CD4-positive, alpha-beta memory T cell (primary cell): ENCODE measurements around the gene SPAG5. TPM values are rescaled to one million over a fixed set of nuclear protein-coding genes. Genes with fewer than 3 reads are reported as not detected.

Experiments used
- CTCF ChIA-PET: fragments of 350-600 bp; sonication (Branson Sonifier 250); formaldehyde crosslinking; loops from one replicate; lab custom pipeline; 2021; ENCODE audit warnings: inconsistent platforms; ENCODE audit not compliant: partially characterized antibody; lab: Charles Lee
- POLR2A ChIA-PET: fragments of 350-600 bp; sonication (Branson Sonifier 250); formaldehyde crosslinking; loops from one replicate; lab custom pipeline; 2021; ENCODE audit not compliant: partially characterized antibody; lab: Charles Lee
- DNase-seq, 5 donors: peaks; one replicate each; pipeline versions ENCODE4 v3.0.0 to v3.0.0-alpha.2; 2020 to 2022; ENCODE audit warnings: mixed read lengths in 1 of 5
- H3K27ac ChIP-seq: one replicate; pipeline ENCODE4 v1.7.0; 2013; ENCODE audit warnings: low read depth, low read length
- H3K27me3 ChIP-seq: 2 replicates; pipeline ENCODE4 v1.7.0; 2013; ENCODE audit warnings: mild to moderate bottlenecking, low read length, moderate library complexity; ENCODE audit not compliant: insufficient read depth
- H3K36me3 ChIP-seq: 2 replicates; pipeline ENCODE4 v1.7.0; 2013; ENCODE audit warnings: mild to moderate bottlenecking, low read length, moderate library complexity; ENCODE audit not compliant: insufficient read depth
- H3K4me1 ChIP-seq: 2 replicates; pipeline ENCODE4 v1.7.0; 2013; ENCODE audit warnings: mild to moderate bottlenecking, low read length, moderate library complexity; ENCODE audit not compliant: insufficient read depth
- H3K4me3 ChIP-seq, 2 donors: one replicate each; pipeline ENCODE4 v1.7.0; 2013; ENCODE audit warnings: low read length in 2 of 2, mild to moderate bottlenecking in 1 of 2
- H3K9me3 ChIP-seq, 2 donors: one replicate each; pipeline ENCODE4 v1.7.0; 2013; ENCODE audit warnings: low read length in 2 of 2, control low read depth in 1 of 2; ENCODE audit not compliant: control insufficient read depth in 1 of 2
- H3K27ac Mint-ChIP-seq, 7 donors: one replicate each; pipeline ENCODE4 v1.8.0; 2020 to 2021; ENCODE audit warnings: mixed read lengths in 7 of 7, mild to moderate bottlenecking in 6 of 7, inconsistent platforms in 3 of 7, moderate library complexity in 3 of 7
- H3K27me3 Mint-ChIP-seq, 2 donors: one replicate each; pipeline ENCODE4 v1.8.0; 2020 to 2021; ENCODE audit warnings: mixed read lengths in 2 of 2
- H3K36me3 Mint-ChIP-seq, 2 donors: one replicate each; pipeline ENCODE4 v1.8.0; 2020 to 2021; ENCODE audit warnings: mixed read lengths in 2 of 2, inconsistent platforms in 1 of 2, mild to moderate bottlenecking in 1 of 2
- H3K4me1 Mint-ChIP-seq, 4 donors: one replicate each; pipeline ENCODE4 v1.8.0; 2020 to 2021; ENCODE audit warnings: mixed read lengths in 4 of 4, mild to moderate bottlenecking in 1 of 4
- H3K4me3 Mint-ChIP-seq, 8 donors: one replicate each; pipeline ENCODE4 v1.8.0; 2020 to 2021; ENCODE audit warnings: mixed read lengths in 8 of 8, mild to moderate bottlenecking in 7 of 8, moderate library complexity in 6 of 8, inconsistent platforms in 3 of 8
- H3K9me3 Mint-ChIP-seq, 8 donors: one replicate each; pipeline ENCODE4 v1.8.0; 2020 to 2021; ENCODE audit warnings: mixed read lengths in 8 of 8, mild to moderate bottlenecking in 5 of 8, inconsistent platforms in 3 of 8, moderate library complexity in 1 of 8
- intact Hi-C: fragments of 100-400 bp; cut with micrococcal nuclease; formaldehyde crosslinking; loops from one replicate; pipeline ENCODE4 v1.15.1; 2023
- polyA plus RNA-seq, 2 donors: library from polyadenylated mRNA; unstranded; fragments of 300-500 nt; fragmentation: Illumina TruSeq; gene quantifications; one replicate each; pipeline ENCODE4 v1.2.3, GENCODE V29; 2021
- total RNA-seq, 2 experiments: library from RNA; stranded (reverse); gene quantifications; one replicate each; pipeline ENCODE4 v1.2.3, GENCODE V29; 2021

SPAG5 gene
- total and polyA plus RNA-seq, 4 experiments from 2014 or later, result 1.4 to 10.2 (median 9.2) TPM; not detected in 1

GRCh38 chr17:28623696-28624095 is 24.9 kb upstream of the SPAG5 start:
- H3K4me3 Mint-ChIP-seq, result no peak overlapping the region
- no peaks in the 10 kb centered on the region for H3K27me3 ChIP-seq
- no peak overlapping the region for H3K4me3 ChIP-seq
- ChIA-PET CTCF (interaction anchor here (0.7 to 2.3 kb wide), 5 partner anchors 9 to 23 kb away, joined by 3 to 8 read pairs (median 5); no protein-coding TSS in a partner anchor), POLR2A (interaction anchor here (0.6 to 1.1 kb wide), 2 partner anchors 23 to 52 kb away, joined by 3 read pairs; partner anchors contain the start of gene PIGS)
- H3K27ac ChIP-seq, result no peak overlapping the region
- H3K9me3 Mint-ChIP-seq, result no peaks in the 10 kb centered on the region
- H3K36me3 ChIP-seq, result peaks cover 71% of the 10 kb centered on the region
- no peak overlapping the region for H3K27ac Mint-ChIP-seq
- H3K9me3 ChIP-seq, result no peaks in the 10 kb centered on the region
- no peaks in the 10 kb centered on the region for H3K4me1 ChIP-seq
- no peak for DNase-seq
- peaks cover 0 to 5% (median 3%) of the 10 kb centered on the region in 4 donors for H3K4me1 Mint-ChIP-seq
- peaks cover 63 to 86% of the 10 kb centered on the region in 2 donors for H3K36me3 Mint-ChIP-seq
- H3K27me3 Mint-ChIP-seq, result no peaks in the 10 kb centered on the region
- intact Hi-C loops, result no loop called here

DNA sequence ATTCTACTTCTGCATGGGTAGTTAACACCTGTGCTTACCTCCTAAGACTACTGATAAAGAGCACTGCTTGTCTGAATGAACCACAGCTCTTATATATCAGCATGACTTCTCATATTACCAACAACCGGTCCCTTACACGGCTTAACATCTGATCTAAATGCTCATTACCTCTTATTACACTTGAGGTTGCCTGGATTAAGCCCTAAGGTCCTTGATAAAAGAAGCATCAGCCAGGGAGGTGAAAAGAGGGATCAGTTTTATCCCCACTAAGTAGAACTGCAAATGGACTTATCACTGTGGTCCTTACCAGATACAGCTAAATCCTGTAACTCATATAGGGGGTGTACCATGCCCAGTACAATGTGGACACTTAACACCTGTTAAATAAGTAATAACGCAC is 23.4 kb upstream of the SPAG5 start:
- DNase-seq, result no peak
- H3K4me1 ChIP-seq, result no peaks in the 10 kb centered on the region
- Mint-ChIP-seq H3K27ac (no peak overlapping the region), H3K9me3 (no peaks in the 10 kb centered on the region), H3K36me3 (peaks cover 64 to 87% of the 10 kb centered on the region in 2 donors), H3K27me3 (no peaks in the 10 kb centered on the region), H3K4me3 (no peak overlapping the region), H3K4me1 (peaks cover 0 to 4% (median 2%) of the 10 kb centered on the region in 4 donors)
- intact Hi-C loops, result no loop called here
- ChIA-PET CTCF (interaction anchor here (1.0 to 2.3 kb wide), 5 partner anchors 9 to 105 kb away, joined by 3 to 8 read pairs (median 5); no protein-coding TSS in a partner anchor), POLR2A (no interaction called here)
- H3K9me3 ChIP-seq, result no peaks in the 10 kb centered on the region
- H3K27me3 ChIP-seq, result no peaks in the 10 kb centered on the region
- no peak overlapping the region for H3K4me3 ChIP-seq
- H3K36me3 ChIP-seq, result peaks cover 79% of the 10 kb centered on the region
- no peak overlapping the region for H3K27ac ChIP-seq

GRCh38 chr17:28620010-28620409 is 21.2 kb upstream of the SPAG5 start:
- Histone ChIP-seq H3K27me3 (no peaks in the 10 kb centered on the region), H3K9me3 (no peaks in the 10 kb centered on the region), H3K36me3 (peaks cover 90% of the 10 kb centered on the region), H3K27ac (no peak overlapping the region), H3K4me1 (no peaks in the 10 kb centered on the region), H3K4me3 (no peak overlapping the region)
- ChIA-PET POLR2A (no interaction called here), CTCF (no interaction called here)
- Mint-ChIP-seq H3K27me3 (no peaks in the 10 kb centered on the region), H3K4me1 (peaks cover 0 to 1% (median 0%) of the 10 kb centered on the region in 4 donors), H3K4me3 (no peak overlapping the region), H3K27ac (peak overlapping the region in 3 of 7 donors; percentile 17 to 48 (median 24)), H3K9me3 (no peaks in the 10 kb centered on the region), H3K36me3 (peaks cover 72 to 94% of the 10 kb centered on the region in 2 donors)
- no peak for DNase-seq
- intact Hi-C loops, result no loop called here

DNA sequence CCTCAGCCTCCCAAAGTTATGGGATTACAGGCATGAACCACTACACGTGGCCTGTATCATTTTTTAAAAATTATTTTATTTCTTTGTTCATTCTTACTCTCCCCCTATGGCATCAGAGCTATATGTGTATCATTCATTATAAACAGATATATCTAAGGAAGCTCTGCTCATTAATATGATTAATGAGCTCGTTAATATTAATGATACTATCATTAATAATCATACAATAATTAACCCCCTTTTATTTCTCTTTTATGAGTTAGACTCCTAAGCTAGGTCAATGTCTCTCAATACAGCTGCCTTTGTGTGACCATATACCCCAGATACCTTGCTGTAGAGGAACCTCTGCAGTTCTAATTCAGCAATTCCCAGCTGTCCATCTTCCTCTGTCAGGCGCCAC is 19.6 kb upstream of the SPAG5 start:
- no peak for DNase-seq
- Histone ChIP-seq H3K4me3 (no peak overlapping the region), H3K27ac (no peak overlapping the region), H3K36me3 (peaks cover 79% of the 10 kb centered on the region), H3K4me1 (no peaks in the 10 kb centered on the region), H3K27me3 (no peaks in the 10 kb centered on the region), H3K9me3 (no peaks in the 10 kb centered on the region)
- Mint-ChIP-seq H3K27ac (no peak overlapping the region), H3K4me1 (peaks cover 0 to 3% (median 2%) of the 10 kb centered on the region in 4 donors), H3K4me3 (no peak overlapping the region), H3K27me3 (no peaks in the 10 kb centered on the region), H3K9me3 (no peaks in the 10 kb centered on the region), H3K36me3 (peaks cover 67 to 93% of the 10 kb centered on the region in 2 donors)
- intact Hi-C loops, result no loop called here
- ChIA-PET POLR2A (no interaction called here), CTCF (interaction anchor here (1.0 to 1.1 kb wide), 4 partner anchors 16 to 131 kb away, joined by 3 to 5 read pairs (median 3); no protein-coding TSS in a partner anchor)

- Mint-ChIP-seq H3K4me3 (no peak overlapping the region), H3K36me3 (peaks cover 52 to 87% of the 10 kb centered on the region in 2 donors), H3K27ac (no peak overlapping the region), H3K9me3 (no peaks in the 10 kb centered on the region), H3K4me1 (peaks cover 4 to 13% (median 10%) of the 10 kb centered on the region in 4 donors), H3K27me3 (no peaks in the 10 kb centered on the region)
- intact Hi-C loops, result no loop called here
- no peaks in the 10 kb centered on the region for H3K9me3 ChIP-seq
- no peak overlapping the region for H3K27ac ChIP-seq
- POLR2A ChIA-PET, result interaction anchor here (1.5 kb wide), 1 partner anchor 29 kb away, joined by 4 read pairs; the partner anchor contains the start of gene BLTP2
- H3K4me3 ChIP-seq, result no peak overlapping the region
- H3K36me3 ChIP-seq, result peaks cover 59% of the 10 kb centered on the region
- H3K27me3 ChIP-seq, result no peaks in the 10 kb centered on the region
- H3K4me1 ChIP-seq, result no peaks in the 10 kb centered on the region
- CTCF ChIA-PET, result interaction anchor here (6.8 kb wide), 1 partner anchor 120 kb away, joined by 51 read pairs; no protein-coding TSS in a partner anchor
- DNase-seq, result no peak
Observed at GRCh38 chr17:28616281-28616680, 17.5 kb upstream of the SPAG5 start.

DNA sequence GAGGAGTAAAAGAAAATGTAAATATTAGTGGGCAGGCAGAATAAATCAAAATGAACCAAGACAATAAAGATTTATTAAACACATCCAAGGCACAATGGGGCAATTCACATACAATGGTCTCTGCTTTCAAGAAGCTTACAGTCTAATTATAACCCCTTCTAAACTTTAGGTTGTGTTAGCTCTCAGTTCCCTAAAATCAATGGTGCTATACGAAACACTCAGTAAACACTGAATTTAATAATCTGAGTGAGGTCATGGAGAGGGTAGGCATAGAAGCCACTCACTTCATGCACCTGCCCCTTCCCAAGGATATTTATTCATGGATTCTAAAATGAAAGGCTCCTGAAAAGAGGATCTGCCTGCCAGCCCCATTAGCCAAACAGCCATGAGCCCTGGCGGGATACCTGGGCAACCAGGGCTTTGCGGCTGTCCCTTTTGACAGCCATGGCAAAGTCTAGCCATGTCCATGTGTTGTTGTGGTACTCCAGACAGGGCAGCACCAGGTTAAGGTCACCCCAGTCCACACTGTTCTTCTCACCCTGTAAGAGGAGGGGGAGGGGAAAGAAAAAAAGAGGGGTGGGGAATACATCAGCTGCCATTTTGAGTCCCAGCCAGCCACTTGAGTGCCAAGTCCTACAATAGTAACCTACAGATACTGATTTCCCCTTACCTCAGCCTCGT is 16.6 kb upstream of the SPAG5 start:
- CTCF ChIA-PET, result interaction anchor here (1.1 to 6.8 kb wide), 2 partner anchors 68 to 119 kb away, joined by 3 to 51 read pairs; no protein-coding TSS in a partner anchor
- intact Hi-C loops, result no loop called here
- H3K27ac ChIP-seq, result no peak overlapping the region

DNA sequence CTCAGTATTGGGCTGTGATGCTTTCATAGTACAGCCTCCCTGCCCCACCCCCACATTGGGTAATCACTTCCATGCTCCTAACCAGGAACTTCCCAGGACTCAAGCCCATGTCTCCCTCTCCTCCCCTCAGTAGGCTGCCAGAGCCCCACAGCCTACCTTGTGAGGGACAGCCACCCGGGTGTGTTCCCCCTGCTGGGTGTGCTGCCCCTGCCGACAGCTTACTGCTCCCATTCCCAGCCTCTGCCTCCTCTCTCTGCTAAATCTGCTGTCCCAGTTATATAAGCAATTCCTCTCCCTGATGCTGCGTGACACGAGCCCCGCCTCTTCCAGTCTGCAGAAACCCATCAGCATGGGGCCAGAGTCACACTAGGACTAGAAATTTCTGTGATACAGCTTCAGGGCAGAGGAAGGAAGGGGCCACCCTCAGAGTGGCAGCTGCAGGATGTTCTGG is 15.1 kb upstream of the SPAG5 start, which contains the start of gene RSKR:
RSKR (minus strand) TSS at position 255 of the 451 bp plus-strand sequence; CDS start at position 231, 24 bp downstream.
- H3K27ac ChIP-seq, result no peak within 1 kb of the TSS
- peak within 1 kb of the TSS; percentile 24 to 65 (median 36) for H3K27ac Mint-ChIP-seq
- H3K36me3 ChIP-seq, result peaks cover 37% of the 10 kb centered on the region
- H3K9me3 ChIP-seq, result no peaks in the 10 kb centered on the region
- H3K4me3 ChIP-seq, result no peak within 1 kb of the TSS
- no peak for DNase-seq
- no peaks in the 10 kb centered on the region for H3K4me1 ChIP-seq
- H3K27me3 ChIP-seq, result no peaks in the 10 kb centered on the region
- H3K27me3 Mint-ChIP-seq, result no peaks in the 10 kb centered on the region
- H3K36me3 Mint-ChIP-seq, result peaks cover 34 to 70% of the 10 kb centered on the region in 2 donors
- intact Hi-C loops, result loop anchor here (1.0 kb wide), 1 partner anchor 66 kb away; no protein-coding TSS in a partner anchor
- H3K9me3 Mint-ChIP-seq, result no peaks in the 10 kb centered on the region
- CTCF ChIA-PET, result interaction anchor here (1.0 to 6.8 kb wide), 5 partner anchors 8 to 118 kb away, joined by 3 to 51 read pairs (median 8); partner anchors contain the start of gene PIGS
- peaks cover 4 to 13% (median 10%) of the 10 kb centered on the region in 4 donors for H3K4me1 Mint-ChIP-seq
- POLR2A ChIA-PET, result interaction anchor here (1.2 to 1.8 kb wide), 3 partner anchors 16 to 119 kb away, joined by 4 to 9 read pairs (median 4); partner anchors contain the start of gene PIGS
- H3K4me3 Mint-ChIP-seq, result no peak within 1 kb of the TSS

More for the DNA sequence above, 16.6 kb upstream of the SPAG5 start:
- H3K9me3 ChIP-seq, result no peaks in the 10 kb centered on the region
- POLR2A ChIA-PET, result interaction anchor here (1.5 kb wide), 1 partner anchor 30 kb away, joined by 4 read pairs; the partner anchor contains the start of gene BLTP2
- no peak overlapping the region for H3K27ac Mint-ChIP-seq
- peaks cover 44 to 82% of the 10 kb centered on the region in 2 donors for H3K36me3 Mint-ChIP-seq
- peaks cover 50% of the 10 kb centered on the region for H3K36me3 ChIP-seq
- no peak overlapping the region for H3K4me3 ChIP-seq
- H3K9me3 Mint-ChIP-seq, result no peaks in the 10 kb centered on the region
- peaks cover 4 to 13% (median 10%) of the 10 kb centered on the region in 4 donors for H3K4me1 Mint-ChIP-seq
- no peak for DNase-seq
- H3K27me3 Mint-ChIP-seq, result no peaks in the 10 kb centered on the region
- no peaks in the 10 kb centered on the region for H3K4me1 ChIP-seq
- H3K4me3 Mint-ChIP-seq, result no peak overlapping the region
- no peaks in the 10 kb centered on the region for H3K27me3 ChIP-seq
